Hepatocyte (in vitro differentiated cells): ENCODE results near the gene ADD1.

Experiments
- CTCF ChIP-seq: fragments of 200-600 bp; sonication (generic); IDR thresholded peaks from 2 replicates; pipeline ENCODE4 v1.5.1; 2016; ENCODE audit warnings: antibody characterized with exemption, mild to moderate bottlenecking; ENCODE audit not compliant: poor library complexity
- EZH2 ChIP-seq: fragments of 200-600 bp; sonication (generic); IDR thresholded peaks from 2 replicates; pipeline ENCODE4 v1.6.1; 2016; ENCODE audit warnings: antibody characterized with exemption, mild to moderate bottlenecking, borderline replicate concordance
- EZH2phosphoT487 ChIP-seq: fragments of 200-600 bp; sonication (generic); IDR thresholded peaks from one replicate; pipeline ENCODE4 v1.6.1; 2018; ENCODE audit warnings: antibody characterized with exemption, mild to moderate bottlenecking, low read depth, moderate library complexity; ENCODE audit not compliant: unreplicated experiment, severe bottlenecking

- no peak for TF ChIP-seq EZH2phosphoT487
- no peak for TF ChIP-seq CTCF
- TF ChIP-seq EZH2 = no peak
These were observed 37.8 kb upstream of the ADD1 start for GRCh38 chr4:2805712-2806389.
